NCI-H524 treated with DMSO at 0.1 percent for 48 hours (cell line): ENCODE measurements around the gene ARHGDIA.
"Not testable (repeated sequence)": the region's sequence is repeated elsewhere in the genome, so short reads cannot be mapped to it uniquely, and the experiment has no call there.

Experiments used
- DNase-seq: peaks from one replicate; lab custom pipeline; 2025; lab: John Stamatoyannopoulos, UW

ARHGDIA gene

GRCh38 chr17:81870981-81871386, at the start of gene ARHGDIA:
ARHGDIA (minus strand) TSS chr17:81871337; CDS start chr17:81869930, 1,407 bp downstream.
- DNase-seq, result no peak

DNA sequence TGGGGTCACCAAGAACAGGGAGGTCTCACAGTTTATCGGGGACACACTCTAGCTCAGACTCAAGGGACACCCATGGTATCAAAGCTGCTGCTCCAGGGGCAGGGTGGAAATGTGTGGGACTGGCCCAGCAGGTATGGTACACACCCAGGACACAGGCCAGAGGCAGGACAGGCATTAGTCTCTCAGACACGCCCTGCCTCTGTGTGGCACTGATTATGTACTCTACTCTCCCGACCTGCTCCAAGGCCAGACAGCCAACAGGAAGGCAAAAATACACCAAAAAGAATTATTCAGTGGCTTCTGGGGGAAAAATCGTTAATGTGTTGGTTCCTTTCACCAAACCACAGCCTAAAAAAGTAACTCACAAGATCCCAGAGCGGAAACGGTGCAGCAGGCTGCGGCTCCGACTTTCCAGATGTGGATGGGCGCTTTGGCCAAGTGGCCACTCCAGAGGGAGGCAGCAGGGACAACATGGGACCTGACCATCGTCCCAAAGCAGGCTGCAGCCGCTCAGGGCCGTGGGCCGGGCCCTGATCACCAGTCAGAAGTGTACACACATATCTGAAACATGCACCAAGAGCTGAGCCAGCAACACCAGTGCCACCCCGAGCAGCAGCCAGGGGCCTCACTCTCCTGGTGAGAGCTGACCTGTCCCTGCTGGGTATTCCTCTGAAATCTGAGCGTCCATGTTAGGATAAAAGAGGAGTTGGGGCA, 47.9 kb upstream of the ARHGDIA start:
- no peak for DNase-seq

GRCh38 chr17:81918333-81918669, 47.2 kb upstream of the ARHGDIA start:
- DNase-seq, result not testable (repeated sequence)

DNA sequence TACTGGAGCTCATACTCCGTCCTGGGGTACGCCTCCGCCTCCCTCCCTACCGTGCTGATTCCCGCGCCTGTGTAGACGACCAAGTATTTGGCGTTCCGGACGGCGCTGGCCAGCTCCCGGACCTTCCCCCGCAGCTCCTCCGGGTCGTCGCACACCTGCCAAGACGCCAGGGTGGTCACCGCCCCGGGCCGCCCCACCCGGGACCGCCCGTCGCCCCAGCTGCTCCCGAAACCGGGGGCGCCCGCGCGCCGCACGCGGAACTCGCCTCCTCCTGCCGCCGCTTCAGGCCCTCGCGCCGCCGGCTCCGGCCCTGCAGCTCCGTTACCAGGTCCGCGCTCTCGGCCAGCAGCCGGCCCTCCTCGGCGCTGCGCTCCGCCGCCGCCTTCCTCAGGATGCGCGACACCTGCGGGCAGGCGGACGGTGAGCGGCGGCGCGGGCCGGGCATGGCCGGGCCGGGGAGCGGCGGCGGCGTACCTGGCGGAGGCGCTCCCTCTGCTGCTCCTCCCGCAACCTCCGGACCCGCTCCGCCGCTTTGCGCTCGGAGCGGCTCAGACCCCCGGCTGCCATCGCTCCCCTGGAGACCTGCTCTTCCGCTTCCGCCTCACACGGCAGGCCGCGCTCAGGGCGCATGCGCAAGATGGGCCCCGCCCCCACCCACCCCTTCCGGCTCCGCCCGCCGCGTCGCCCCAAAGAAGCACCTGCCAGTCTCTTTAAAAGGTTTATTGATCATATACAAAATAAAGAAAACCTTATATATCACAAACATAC, 46.6 kb upstream of the ARHGDIA start, which contains the start of gene SIRT7:
TSS of gene SIRT7 (minus strand) at position 612 of the 768 bp plus-strand sequence. CDS start at position 567, 45 bp downstream.
- DNase-seq, result peak; percentile 18

GRCh38 chr17:81916234-81917001, 45.3 kb upstream of the ARHGDIA start:
- DNase-seq, result no peak

- DNase-seq, result no peak
These were observed 44.2 kb upstream of the ARHGDIA start for GRCh38 chr17:81915331-81915730.

- no peak for DNase-seq
These were observed 43.1 kb upstream of the ARHGDIA start for GRCh38 chr17:81914103-81914850.

DNA sequence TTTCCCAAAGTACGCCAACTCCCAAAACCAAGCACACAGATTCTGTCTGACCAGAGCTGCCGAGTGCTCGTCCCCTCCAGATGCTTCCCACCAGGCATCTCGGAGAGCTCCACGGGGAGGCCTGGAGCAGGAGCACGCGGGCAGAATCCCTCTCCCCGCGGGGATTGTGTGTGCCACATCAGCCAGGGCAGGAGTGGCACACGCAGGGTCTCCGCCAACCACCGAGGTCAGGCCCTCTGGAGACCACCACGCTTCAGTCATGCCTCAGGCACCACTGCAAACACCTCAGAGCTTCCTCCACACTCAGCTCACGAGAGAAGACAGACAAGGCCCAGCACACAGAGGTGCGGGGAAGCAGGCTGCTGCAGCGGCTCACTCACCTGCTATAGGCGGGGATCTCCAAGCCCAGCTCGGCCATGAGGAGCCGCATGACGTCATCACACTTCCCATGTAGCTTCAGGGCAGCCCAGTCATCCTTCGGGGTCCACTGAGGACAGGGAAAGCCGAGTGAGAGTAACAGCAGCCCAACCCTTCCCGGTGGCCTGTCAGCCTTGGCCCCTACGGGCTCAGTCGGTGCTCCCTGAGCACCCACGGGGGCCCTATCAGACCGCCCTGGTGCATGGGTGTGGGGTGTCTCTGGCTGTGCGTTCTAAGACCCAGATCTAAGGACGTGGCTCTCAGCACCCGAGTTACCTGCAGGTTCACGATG, 42.4 kb upstream of the ARHGDIA start:
- no peak for DNase-seq

DNA sequence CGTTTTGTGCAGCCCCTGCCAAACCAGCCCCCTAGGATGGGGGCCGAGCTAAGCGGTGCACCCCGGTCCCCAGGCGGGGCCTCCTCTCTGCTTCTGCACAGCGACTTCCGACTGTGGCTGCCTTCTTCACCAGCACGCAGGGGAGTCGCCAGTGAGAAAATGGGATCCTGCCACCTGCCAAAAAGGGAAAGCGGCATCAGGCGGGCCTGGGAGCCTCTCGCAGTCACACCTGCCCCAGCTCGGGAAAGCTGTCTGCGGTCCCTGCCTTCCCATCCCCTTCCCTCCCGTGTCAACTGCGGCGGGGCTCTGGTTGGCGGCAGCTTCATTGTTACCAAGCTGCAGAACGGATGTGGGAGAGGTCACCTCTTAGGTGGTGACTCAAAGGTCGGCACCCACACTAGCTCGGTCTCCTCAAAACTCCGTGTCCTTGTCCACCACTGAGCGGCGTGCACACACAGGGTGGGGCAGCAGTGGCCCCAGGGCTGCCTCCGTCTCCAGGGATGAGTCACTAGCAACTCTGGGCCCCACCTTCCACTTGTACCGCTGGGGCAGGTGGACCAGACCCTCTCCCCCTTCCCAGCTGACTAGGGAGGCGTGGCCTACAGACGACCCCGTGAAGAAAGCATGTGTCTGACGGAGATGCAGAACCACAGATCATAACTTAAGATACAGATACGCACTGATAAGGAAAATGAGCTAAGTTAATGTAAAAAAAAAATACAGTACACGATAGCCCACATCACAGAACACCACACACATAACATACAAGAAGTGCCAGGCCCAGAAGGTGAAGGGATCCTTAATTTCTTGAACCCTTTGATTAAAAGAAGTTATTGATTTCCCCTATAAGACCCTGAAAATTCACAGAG, 41.5 kb upstream of the ARHGDIA start:
- DNase-seq, result no peak

DNA sequence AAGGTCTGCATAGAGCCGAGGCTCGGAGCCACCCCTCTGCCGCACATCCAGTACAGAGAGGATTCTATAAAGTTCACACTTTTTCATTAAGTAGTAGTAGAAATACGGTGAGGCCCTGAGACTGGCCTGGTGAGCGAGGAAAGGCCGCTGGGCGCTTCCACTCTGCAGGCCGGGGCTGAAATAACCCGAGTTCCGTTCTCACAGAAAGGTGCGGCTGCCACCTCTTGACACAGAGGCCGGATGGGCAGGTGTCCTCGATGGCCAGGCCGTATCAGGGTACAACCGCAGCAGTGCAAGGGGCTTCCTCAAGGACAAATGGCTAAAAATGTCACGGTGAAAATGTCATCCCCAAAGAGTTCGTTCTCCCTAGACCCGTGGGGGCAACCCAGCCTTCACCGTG, 40.8 kb upstream of the ARHGDIA start:
- DNase-seq, result no peak

DNA sequence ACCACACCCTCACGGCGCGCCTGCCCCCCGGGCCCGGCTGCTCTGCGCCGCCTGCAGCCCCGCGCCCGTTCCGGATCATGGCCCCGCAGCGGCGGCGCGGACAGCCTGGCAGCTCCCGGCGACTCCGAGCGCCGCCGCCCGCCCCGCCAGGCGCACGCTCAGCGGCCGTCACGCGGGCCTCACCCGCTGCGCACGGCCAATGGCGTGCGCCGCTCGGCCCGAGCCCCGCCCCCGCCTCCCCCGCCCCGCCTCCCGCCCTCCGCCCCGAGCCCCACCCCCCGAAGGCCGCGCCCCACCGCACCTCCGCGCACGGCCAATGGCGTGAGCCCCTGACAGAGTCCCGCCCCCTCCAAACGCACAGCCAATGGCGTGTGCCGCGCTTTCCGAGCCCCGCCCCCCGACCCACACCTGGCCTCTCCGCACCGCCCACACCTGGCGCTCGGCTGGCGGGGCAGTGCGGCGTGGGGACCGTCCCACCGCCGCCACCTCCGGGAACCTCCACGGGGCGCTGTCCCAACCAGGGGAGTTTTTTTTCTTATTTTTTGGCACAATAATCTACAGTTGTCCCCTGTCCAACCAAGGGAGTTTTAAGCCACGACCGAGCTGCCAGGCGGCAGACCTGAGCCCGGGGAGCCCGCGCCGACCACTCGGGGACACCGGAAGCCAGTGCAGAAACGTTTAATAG, 40.3 kb upstream of the ARHGDIA start, which contains the start of gene PCYT2:
TSS of gene PCYT2 (minus strand) at position 123 of the 685 bp plus-strand sequence. CDS start at position 79, 44 bp downstream.
- DNase-seq, result peak; percentile 56

GRCh38 chr17:81910840-81911276, 39.7 kb upstream of the ARHGDIA start:
- no peak for DNase-seq

- DNase-seq, result no peak
These were observed 39.1 kb upstream of the ARHGDIA start for GRCh38 chr17:81909966-81910839.

DNA sequence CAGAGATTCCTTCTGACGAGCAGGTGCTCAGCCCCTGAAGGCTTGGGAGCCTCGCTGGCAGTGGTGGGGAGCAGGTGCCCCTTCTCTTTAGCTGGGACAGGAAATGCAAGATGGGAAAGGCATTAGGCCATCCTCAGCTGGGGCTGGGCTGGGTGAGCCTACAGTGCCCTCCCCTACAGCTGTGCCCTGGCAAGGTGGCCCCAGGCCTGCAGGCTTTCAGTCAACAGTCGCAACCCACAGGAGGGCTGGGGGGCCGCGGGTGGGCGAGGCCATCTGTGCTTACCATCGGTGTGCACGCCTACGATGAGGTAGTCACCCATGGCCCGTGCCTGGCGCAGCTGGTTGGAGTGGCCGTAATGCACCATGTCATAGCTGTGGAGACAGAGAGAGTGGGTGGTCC, 38.1 kb upstream of the ARHGDIA start:
- no peak for DNase-seq

DNA sequence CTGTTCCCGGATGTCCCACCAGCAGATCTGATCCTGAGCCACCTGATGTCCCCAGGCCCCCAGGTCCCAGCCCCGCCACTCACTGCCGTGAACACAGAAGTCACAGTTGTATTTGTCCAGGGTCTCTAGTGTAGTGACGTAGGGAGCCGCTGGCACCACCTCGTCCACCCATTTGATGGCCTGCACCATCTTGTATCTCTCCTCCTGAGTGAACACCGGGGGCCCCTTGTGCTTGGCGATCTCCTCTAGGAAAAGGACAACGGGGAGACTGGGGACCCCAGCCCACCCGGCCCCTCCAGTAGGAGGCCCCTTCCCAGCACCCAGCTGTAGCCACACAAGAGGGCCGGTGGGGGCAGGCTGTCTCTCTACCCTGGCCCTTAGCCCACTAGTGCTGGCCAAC, 37.7 kb upstream of the ARHGDIA start:
- DNase-seq, result no peak

DNA sequence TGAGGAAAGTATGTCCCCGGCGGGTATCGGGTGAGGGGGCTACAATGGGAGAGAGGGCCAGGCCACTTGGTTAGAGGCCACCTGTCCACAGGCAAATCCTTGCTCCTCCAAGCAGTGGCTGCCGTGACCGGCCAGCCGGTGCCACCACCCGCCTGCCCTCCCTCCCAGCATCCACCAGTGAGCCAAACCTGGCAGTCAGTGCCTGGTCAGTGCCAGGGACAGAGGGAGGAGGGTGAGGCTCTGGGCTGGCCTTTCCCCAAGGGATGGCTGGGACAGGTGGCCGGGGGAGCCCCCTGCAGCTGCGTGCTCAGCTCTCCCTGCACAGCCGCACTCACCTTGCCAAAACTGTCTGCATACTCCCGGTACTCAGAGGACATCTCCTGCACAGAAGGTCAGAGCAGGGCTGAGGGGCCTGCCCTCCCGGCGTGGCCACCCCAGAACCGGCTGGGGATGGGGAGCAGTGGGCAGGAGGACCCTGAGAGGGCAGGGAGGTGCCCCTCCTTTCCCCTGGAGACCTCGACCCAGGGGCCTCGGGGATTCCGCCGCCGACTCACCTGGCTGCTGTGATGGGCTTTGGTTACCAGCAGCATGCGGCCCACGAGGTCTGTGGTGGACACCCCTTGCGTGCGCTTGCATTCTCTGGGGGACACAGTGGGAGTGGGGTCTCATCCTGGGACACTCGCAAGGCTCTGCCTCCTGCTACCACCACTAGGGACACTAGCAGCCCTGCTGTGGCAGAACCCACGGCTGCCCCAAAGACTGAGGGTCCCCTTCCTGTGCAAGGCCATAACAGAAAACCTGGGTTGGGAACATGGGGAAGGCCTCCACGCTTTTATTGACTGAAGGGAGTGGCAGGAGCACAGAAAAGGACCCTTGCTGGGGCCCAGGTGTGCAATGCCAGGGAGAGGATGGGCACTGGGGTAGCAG, 36.3 kb upstream of the ARHGDIA start:
- DNase-seq, result no peak

- no peak for DNase-seq
These were observed 35.5 kb upstream of the ARHGDIA start for GRCh38 chr17:81906476-81907218.
